Body of pancreas (tissue), 4 donors: Measurements from ENCODE around the gene NOP10.

Experiments used
- POLR2A ChIP-seq, 3 donors: fragments of 450-650 bp; IDR thresholded peaks; one replicate each; pipeline ENCODE4 v1.6.1; 2016; ENCODE audit warnings: antibody characterized with exemption in 3 of 3, mild to moderate bottlenecking in 2 of 3
- TF ChIP-seq, protein P1 (sequence below), 7 experiments: fragments of 450-650 bp in 4 of 7; fragments of 200-600 bp in 3 of 7; sonication (generic) in 3 of 7; IDR thresholded peaks; one replicate each; pipeline ENCODE4 v1.5.1; 2016 to 2019; ENCODE audit warnings: antibody characterized with exemption in 7 of 7

DNA sequence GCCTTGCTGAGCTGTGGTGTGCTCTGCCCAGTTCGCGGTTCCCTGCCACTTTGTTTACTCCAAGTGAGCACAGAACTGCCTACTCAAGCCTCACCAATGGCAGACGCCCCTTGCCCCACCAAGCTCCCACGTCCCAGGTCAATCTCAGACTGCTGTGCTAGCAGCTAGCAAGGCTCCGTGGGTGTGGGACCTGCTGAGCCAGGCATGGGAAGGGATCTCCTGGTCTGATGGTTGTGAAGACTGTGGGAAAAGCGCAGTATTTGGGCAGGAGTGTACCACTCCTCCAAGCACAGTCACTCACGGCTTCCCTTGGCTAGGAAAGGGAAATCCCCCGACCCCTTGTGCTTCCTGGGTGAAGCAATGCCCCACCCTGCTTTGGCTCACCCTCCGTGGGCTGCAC is 50.3 kb downstream of the NOP10 start:
- TF ChIP-seq, protein P1, sequence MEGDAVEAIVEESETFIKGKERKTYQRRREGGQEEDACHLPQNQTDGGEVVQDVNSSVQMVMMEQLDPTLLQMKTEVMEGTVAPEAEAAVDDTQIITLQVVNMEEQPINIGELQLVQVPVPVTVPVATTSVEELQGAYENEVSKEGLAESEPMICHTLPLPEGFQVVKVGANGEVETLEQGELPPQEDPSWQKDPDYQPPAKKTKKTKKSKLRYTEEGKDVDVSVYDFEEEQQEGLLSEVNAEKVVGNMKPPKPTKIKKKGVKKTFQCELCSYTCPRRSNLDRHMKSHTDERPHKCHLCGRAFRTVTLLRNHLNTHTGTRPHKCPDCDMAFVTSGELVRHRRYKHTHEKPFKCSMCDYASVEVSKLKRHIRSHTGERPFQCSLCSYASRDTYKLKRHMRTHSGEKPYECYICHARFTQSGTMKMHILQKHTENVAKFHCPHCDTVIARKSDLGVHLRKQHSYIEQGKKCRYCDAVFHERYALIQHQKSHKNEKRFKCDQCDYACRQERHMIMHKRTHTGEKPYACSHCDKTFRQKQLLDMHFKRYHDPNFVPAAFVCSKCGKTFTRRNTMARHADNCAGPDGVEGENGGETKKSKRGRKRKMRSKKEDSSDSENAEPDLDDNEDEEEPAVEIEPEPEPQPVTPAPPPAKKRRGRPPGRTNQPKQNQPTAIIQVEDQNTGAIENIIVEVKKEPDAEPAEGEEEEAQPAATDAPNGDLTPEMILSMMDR (IDR thresholded peaks at IDR 0.05): no peak
- TF ChIP-seq POLR2A (IDR thresholded peaks at IDR 0.05): no peak
